Activated T-helper 1 cell treated with Interleukin-2 at 50 U/mL for 16 hours (primary cell): Measurements from ENCODE around the gene FEZF1.

Source experiments
- DNase-seq: peaks from one replicate; pipeline ENCODE4 v3.0.0-alpha.2; 2020; ENCODE audit warnings: low read depth

Gene FEZF1

DNA sequence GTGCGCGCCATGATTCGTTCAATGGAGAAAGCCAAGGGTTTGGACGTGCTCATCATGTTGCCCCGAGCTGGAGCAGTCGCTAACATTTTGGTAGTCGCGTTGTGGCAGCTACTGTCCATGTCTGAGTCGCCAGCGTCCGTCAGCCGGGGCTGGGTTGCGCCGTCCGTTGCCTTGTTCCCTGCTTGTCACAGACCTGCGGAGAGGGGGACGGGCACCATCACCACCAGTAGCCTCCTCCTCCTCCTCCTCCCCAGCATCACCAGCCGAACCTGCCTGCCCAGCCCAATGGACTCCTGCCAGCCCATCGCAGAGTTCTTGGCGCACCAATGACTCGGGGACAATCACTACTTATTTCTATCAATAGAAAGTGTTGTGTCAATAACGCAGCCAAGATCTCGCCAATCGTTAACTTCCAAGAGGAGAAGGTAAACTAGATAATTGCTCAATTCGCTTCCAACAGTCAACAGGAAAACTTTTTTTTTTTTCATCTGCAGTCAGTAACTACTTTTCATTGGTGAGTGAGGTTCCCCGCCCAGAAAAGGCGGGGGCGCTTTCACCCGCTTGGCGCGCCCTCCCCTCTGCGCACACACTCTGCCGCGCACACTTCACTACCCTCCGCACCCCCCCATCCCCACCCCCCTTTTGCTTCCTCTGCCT, at the start of gene FEZF1:
Gene FEZF1 (minus strand): TSS at position 432 of the 657 bp plus-strand sequence. CDS start 313 bp downstream, at position 119.
- DNase-seq: no peak

DNA sequence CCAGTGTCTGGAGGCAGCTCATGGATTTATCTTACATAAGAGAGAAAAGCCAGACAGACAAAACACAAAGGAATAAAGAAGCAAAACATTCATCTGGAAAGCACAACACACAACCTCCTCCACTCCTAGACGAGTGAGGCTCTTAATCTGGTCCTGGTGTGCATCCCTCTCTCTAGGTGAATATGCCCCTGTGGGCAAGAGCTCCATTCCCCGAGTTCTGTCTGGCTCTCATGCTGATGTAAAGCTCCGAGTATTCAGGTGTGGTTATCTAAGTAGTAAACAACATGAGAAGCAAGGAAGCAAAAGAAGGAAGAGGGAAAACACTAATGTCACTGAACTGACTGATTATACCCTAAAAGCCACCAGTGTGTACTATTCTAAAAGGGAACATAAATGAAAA, 47.9 kb upstream of the FEZF1 start:
- DNase-seq: no peak

DNA sequence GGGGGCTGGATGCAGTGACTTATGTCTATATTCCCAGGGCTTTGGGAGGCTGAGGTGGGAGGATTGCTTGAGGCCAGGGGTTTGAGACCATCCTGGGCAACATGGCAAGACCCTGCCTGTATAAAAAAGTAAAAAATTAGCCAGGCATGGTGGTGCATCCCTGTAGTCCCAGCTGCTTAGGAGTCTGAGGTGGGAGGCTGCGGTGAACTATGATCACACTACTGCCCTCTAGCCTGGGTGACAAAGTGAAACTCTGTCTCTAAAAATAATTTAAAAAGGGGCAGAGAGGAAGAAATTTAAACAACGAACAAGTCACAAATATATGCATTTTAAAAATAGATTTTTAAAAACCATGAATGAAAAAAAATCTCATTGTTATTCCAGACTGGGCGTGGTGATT, 46.2 kb upstream of the FEZF1 start:
- no peak for DNase-seq

DNA sequence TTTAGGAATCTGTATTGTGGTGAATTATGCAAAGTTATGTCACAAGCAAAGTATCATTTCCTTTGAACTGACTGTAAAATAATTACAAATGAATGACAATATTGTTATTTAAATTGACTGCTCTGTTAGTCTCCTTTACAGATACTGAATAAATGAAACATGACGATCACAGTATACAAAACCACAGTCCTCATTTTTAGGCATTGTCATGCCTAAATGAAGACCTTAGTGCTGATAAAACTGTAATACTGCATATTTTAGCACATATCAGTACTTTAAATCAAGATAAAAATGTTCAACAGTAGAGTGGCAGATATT, 39.7 kb upstream of the FEZF1 start:
- DNase-seq: no peak

DNA sequence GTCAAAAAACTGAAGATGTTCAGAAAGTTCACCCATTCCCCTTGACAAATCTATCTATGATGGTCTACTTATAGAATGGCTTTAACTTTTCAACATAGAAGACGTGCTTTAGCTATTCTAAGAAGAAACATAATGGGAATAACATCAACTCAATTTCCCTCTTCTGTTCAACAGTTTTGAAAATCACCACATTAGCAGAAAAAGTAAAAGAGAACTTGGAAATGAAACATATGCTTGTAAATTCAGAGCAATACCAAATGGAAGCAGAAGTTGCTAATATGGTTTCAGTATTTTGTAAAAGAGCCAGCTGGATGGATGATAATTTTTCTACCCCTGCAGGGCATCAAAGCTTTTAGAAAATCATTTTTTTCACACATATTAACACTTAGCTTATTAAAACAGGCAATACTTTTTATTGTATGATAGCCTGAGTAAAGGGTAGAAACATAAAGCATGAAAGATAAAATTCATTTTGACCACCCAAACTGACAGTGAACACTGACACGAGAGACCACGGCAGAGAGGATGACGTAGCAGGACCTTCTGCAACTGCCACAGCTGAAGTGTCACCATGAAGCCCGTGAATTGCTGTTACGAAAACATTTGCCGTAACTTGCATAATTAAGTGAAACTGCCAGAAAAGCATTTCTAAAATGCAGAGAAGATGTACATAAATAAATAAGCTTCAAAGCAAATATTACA, 39.2 kb upstream of the FEZF1 start:
- no peak for DNase-seq

DNA sequence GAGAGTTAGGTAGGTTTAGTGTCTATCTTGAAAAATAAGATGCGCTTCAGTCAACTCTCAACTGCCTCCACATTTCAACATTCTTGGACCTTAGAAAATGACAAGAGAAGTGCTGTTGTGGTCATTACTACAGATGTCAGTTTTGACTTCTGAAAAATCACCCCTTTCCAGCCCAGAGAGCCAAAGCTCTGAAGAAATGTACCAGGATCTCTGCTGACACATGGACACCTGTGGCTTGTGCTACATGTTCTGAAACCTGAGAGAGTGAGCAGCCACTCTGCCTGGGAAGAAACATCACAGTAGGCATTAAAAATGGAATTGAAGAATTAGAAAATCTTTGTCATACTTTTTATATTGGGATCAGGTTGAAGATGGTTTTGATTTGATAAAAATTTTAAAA, 35.9 kb upstream of the FEZF1 start:
- DNase-seq: no peak

DNA sequence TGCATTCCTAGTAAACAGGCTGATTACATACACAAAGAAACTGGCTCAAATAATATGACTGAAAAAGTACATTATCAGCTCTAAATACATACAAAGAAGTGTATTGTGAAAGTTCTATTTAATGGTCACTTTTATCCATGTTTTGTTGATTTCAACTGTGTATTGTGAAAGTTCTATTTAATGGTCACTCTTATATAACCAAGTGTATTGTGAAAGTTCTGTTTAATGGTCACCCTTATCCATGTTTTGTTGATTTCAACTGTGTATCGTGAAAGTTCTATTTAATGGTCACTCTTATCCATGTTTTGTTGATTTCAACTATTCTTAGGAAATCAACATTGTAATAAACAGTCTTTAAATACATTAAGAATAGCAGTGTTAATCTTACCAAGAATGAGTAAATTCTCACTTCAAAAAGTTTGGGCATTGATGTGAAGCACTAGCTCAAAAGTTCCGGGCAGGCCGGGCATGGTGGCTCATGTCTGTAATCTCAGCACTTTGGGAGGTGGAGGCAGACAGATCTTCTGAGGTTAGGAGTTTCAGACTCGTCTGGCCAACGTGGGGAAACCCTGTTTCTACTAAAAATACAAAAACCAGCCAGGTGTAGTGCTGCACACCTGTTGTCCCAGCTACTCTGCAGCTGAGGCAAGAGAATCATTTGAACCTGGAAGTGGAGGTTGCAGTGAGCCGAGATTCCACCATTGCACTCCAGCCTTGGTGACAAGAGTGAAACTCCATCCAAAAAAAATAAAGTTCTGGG, 34.8 kb upstream of the FEZF1 start:
- no peak for DNase-seq

DNA sequence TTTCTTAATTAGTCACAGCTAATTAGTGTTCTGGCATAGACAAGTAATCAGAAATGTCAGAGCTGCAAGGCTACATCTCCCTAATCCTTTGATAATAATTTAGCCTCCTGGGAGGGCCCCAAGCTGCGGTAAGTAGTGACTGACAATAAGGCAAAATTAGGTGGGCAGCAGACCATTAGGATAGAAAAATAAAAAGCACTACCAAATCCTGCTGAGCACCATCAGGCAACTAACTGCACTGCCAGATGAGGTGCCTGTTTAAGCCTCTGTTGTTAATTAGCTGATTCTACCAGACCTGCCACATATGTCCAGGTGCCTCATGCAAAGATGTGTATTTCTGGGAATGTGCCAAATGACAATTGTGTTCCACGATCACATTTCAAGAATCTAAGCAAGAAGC, 32.5 kb upstream of the FEZF1 start:
- no peak for DNase-seq

DNA sequence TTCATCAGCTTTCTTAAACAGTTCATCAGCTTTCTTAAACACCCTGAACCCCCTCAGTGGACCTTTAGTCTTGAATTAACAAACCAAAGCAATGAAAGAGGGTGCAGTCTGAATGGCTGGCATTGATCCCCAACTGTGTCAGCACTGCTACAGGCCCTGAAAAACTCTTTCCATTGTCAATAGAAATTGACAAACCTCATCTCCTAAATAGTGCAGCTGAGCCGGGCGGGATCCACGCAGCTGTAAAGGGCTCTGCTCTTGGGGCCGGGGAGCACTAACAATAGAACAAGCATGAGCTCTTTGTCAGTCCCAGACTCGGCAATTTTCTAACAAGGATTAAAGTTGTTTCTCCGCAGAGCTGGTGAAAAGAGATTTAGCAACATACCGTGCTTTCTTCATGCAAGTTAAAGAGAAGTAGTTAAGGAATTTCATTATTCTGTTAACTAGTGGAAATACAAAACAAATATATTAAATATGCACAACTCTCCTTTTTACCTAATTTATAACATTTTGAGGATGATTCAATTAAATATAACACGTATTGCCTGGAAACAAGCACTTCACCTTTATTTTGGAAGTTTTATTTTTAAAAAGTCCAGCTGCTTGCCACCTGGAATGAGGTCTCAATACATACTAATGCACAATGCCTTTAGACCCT, 24.7 kb upstream of the FEZF1 start:
- no peak for DNase-seq

DNA sequence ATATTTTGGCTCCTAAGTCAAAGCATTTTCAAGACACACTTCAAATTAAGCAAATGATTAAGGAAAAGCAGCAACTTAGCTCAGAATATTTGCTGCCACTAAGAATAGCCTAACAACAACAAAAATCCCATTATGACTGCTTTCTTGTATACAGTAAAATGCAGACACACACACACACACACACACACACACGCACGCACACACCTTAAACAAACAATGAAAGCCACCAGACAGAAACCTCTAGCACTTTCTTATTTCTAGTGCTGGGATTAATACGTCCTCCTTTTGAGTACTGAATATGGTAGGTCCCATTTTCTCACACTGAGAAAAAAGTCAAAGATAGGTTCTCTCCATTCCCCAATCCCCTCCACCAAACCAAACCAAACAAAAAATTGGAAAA, 23.4 kb upstream of the FEZF1 start:
- no peak for DNase-seq

DNA sequence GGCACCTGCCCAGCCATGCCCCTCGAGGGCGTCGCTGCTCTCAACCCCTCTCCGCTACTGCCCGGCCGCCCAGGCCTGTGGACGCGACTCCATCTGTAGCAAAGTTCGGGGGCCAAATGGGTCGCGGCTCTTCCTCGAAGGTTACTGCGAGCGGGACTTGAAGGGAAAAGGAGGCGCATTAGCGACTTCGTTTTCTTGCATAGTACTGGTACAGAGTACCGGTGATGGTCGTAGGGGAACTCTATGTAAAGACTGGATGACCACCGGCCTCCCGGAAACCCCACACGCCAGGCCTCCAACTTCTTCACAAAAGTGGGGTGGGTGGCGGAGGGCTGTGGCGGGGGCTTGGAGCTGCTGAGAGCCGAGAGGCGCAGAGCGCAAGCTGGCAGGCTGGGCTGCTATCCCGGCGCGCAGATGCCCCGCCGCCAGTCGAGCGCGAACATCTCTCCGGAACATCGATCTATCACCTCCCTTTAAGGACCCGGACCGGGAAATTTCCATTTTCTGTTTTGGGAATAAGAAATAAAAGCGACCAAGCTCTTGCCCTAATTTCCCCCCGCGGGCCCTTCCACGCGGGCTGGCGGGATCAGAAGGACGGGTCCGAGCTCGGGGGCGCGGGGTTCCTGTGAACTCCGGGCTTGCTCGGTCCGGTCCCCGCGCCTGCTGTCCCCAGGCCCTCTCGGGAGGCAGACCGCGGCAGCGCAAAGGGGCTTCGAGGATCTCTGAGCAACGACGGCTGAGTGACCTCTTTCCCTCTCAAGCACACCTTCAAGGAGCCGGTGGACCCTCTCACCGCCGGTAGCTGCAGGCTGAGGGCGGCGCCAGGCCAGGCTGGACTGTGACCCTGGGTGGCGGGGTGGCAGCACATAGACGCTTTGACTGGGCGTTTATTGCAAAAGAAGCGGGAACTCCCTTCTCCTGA, 12.2 kb upstream of the FEZF1 start:
- no peak for DNase-seq

DNA sequence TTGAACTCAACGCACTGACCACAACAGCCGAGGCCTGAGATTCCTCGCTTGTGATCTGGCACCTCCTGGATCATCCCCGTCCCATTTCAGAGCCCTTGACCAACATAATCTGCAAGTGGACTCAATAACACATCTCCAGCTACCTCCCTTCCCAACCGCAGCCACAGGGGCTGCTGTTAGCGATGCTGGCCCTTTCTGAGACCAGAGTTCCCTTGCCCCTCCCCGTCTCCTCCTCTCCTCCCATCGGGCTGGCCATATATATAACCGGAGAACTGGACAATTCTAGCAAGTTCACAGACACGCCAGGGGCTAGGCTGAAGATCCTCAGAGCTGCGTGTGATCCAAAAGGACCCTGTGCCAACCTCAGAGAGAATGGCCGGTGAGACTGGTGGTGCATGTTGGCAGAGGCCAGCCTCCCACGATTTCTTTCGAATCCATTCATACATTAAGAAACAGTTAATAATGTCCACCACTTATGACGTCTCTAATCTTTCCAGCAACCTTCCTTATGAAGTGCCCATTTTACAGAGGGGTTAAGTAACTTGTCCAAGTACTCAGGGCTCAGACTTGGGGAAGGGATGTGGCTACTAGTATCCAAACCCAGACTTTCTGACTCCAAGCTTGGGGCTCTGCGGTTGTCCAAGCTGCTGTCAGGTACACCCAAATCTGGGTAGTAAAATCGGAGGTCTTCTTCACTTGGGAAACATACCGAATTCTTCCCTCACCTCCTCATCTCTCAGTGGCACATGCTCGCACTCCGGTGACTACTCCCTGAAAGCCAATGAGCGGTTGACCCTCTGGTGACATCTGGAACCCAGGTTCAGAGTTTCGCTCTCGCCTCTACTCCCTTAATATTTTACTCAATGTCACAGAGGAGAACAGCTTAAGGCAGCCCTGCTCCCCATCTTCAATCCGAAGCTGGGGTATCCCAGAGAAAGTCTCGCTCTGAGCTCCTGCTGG, 11.2 kb upstream of the FEZF1 start:
- DNase-seq: no peak

DNA sequence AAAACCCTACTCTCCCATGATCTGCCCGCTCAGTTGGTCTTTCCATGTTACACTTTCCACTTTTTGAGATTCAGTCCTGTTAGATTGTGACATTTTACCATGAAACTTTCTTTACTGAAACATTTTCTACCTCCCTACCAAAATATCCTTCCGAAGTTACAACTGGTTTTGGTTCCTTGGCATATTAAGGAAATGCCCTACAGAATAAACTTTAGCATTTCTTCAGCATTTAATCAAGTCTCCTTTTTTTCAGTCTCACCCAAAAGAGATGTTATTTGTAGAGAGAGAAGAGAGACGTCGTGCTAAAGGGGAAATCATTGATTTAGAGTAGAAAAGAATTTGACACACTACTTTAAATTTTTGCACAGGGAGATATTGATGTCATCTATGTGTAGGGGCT, 9.7 kb upstream of the FEZF1 start:
- DNase-seq: no peak

DNA sequence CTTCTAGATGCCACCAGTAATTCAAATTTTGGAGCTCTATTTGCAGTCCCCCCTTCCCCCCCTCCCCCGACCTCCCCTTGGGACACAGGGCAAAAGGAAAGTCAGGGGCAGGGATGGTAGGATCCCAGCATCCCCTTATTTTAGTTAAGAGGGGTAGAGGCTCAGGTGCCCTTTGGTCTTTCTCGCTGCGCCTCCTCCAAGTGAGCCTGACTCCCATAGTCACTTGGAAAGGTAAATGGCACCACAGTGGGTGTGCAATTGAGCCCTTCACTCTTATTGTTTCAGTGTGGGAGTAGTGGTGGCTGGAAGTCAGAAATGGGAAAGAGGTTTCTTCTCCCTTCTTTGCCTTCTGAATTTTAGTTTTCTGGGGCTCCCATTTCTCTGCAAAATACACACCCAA, 8.2 kb upstream of the FEZF1 start:
- DNase-seq: no peak

DNA sequence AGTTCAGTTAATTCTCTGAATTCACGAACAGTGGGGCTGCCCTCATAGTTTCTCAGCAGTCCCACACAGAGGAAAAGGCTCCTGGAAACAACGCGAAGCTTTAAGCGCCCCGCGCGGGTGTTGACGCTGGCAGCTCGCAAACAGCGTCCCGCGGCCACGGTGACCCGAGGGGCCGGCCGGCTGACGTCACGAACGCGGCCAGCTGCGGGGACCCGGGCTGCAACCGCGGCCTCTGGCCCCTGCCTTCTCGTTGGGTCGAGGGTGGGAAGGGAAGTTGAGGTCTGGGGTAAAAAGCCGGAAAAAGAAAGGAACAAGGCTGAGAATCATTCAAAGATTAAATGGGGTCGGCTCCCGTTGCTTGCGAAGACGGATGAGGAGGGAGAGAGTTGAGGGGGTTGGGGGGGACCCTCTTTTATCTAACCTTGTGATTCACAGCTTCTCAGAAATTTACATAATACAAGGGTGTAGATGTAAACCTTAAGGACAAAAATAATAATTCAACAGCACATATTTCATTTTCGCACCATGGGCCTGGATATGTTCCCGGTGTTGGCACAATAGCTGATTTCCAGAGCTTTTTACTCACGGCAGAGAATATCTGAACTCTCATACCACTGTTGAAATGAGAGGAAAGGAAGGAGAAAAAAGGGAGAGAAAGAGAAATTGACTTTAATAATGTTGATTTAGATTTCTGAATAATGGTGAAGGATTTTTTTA, 7.3 kb upstream of the FEZF1 start:
- DNase-seq: no peak

DNA sequence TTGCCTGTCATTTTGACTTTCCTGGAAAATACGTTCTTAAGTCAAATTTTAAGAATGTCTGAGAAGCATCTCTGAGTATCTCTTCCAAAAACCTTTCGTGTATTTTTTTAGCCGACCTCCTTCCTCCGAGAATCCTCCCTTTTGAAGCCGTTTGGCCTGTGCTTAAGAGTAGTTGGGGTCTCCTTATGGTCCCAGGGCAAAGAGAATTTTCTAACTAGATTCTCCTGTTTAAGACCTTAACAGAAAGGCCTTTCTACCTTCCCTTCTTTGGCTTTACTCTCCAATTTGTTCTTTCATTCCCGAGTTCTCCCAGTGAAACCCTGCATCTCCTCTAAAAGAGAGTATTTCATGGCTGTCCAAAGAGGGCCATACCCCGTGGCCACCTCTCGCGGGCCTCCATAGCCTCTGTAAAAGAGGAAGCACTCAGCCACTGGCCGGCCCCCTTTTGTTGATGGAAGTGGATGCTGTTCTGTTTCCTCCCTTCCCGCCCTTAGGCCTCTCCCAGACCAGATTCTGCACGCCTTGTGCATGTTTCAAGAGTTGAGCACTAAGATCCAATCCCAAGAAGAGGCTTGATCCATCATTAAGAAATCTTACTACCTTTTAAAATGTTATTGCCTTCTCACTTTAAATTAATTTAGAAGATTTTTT, 6.6 kb upstream of the FEZF1 start:
- no peak for DNase-seq

DNA sequence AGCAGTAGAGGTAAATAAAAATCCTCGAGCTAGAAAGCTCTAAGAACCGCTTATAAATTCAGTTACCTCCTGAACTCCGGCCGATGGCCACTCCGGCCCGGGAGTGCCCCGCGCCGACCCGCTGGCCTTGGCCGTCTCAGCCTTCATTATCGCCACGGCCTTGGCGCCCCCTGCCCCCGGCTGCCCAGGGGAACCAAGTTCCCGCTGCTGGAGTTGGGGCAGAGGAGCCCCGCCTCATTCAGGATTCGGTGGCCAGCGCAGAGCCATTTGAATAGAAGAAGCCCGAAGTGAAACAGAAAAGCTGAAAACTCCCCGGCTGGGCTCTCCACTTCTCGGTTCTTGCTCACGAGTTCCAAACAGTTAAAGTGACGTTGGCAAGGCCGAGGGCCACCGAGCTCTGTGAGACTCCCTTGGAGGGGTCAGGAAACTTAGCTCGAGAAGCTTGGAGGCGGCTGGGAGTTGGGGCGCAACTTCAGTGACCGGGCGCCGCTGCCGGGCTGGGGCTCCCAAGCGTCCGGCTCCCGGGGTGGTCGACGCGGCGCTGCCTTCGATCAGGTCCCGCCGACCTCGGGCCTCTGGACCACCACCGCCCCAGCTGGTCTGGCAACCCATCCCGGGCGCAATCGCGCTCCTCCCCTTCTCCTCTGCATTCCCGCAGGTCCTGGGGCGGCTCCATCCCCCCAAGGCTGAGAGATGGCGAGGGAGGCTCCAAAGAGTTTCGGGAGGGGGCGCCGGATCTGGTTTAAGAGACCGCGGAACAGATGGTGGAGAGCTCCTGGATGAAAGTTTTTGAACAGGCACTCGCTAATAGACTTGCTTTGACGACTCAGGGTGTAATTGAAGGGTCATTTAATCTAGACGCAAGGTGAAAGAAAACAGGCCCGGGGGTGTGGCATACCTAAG, 5.8 kb upstream of the FEZF1 start:
- DNase-seq: no peak

DNA sequence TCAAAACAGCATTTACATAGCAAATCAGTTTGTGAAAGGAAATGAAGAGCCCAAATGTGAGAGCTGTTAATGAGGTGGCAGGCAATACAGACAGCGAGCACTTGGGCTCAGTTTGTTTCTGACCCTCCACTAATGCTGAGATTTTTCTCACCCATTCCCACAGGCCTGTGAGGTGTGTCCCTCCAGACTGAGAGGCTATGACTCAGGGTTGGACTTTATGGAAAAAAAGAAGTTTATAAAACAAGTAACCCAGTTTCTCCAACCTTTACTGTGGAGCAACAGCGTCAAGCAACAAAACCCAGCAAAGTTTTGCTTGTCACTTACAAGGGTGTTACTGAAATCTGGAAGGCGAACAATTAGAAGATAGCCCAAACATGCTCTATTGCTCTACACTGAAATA, 4.9 kb upstream of the FEZF1 start:
- no peak for DNase-seq
